ENCODE data around the gene MAP7D2.

The MAP7D2 gene

DNA sequence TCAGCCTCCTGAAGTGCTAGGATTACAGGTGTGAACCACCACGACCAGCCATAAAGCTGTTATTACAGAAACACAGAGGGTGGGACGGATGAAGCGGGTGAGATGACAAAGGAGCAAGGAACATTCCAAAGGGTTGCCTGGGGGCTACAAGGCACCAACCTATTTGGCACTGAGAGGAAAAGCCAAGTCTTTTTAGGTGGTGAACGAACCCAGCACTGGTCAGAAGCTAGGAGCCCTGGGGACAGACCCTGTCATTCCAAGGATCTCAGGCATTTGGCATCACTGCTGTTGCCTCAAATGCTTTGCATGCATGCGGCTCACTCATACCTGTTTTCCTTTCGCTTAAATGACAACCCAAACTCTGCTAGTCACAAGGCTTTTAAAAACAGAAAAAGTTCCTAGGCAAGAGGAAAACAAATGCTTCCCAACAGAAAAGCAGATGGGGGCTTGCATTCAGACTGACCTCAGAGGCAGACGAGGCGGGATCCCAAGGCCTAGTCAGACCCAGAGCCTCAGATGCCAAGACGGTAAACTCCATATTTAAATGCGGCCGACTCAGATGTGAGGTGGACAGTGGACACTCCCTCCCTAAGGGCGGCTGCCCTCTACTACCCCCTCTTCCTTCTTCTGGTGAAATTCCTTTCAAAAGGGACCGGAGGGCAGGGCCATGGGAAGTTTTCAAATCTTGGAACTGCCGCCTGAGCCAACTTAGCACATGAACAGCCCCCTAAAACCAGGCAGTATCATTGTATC is 4.5 kb downstream of the MAP7D2 start:
- DNase-seq (ENCODE audit: low read depth): no peak

GRCh38 chrX:20111271-20111670 is 5.4 kb downstream of the MAP7D2 start:
- DNase-seq (ENCODE audit: low read depth): no peak

DNA sequence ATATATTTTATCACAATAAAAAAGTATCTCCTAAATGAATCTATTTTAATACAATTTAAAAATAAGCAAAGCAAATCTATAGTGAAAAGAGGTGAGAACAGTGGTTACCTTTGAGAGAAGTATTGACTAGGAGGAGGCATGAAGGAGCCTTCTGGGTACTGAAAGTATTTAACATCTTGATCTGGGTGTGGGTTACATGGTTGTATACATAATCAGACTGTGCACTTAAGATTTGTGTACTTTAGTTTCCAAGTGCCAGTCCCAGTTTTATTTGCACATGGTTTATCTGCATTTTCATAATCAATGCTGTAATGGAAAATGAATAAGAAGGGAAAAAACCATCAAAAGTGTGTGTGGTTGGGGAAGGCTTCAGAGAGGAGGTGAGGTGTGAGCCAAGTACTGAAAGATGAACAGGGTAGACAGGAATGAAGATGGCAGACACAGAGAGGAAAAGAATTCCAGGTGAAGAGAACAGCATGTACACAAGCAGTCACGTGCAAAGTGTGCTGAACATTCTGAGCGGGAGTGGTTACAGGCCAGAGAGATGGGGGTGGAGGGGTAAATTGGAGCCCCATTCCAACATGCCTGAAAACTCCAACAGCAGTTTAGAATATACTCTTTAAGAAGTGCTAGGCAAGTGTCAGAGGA is 14.6 kb downstream of the MAP7D2 start:
- no peak for DNase-seq (ENCODE audit: low read depth)

GRCh38 chrX:20091499-20091898 is 25.2 kb downstream of the MAP7D2 start:
- no peak for DNase-seq (ENCODE audit: low read depth)

- DNase-seq (ENCODE audit: low read depth): peak; percentile 26
Observed at GRCh38 chrX:20089845-20090244, 26.9 kb downstream of the MAP7D2 start.

GRCh38 chrX:20080277-20080676 is 36.4 kb downstream of the MAP7D2 start:
- no peak for DNase-seq (ENCODE audit: low read depth)

GRCh38 chrX:20071511-20072079 is 45.1 kb downstream of the MAP7D2 start:
- DNase-seq (ENCODE audit: low read depth): no peak

GRCh38 chrX:20067709-20068561 is 48.8 kb downstream of the MAP7D2 start:
- peak; percentile 86 for DNase-seq (ENCODE audit: low read depth)

DNA sequence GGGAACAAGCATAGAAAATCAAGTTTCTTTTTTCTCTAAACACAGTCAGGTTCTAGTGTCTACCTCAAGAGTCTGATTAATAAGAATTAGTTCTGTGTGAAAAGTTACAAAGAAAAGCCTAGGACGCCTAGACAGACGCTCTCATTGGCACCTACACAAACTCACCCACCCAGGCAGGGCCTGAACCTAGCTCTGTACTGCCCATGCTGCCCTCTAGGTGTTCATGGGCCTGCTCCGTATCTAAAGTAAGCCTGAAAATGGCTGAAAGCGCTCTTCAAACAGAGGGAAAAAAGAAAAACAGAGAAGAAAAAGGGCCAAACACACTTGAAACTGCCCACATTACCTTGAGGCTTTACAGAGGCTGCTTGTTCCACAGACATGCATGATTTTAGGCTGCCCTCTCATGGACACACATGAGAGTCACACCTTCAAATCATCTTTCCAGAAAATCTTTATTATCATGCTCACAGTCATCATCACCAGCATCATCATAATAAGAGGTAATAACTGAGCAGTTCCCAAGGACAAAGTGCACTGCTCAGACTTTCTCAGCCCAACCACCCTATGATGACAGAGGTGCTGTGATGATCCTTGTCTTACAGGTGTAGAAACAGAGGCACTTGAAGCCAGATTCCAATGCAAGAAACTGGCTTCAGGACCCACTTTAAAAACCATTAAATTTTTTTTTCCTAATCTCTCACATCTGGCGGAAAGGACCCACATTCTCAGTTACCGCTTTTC is 49.6 kb downstream of the MAP7D2 start:
- DNase-seq (ENCODE audit: low read depth): peak; percentile 56

- DNase-seq (ENCODE audit: low read depth): no peak
Observed at GRCh38 chrX:20063716-20064351, 52.9 kb downstream of the MAP7D2 start.

DNA sequence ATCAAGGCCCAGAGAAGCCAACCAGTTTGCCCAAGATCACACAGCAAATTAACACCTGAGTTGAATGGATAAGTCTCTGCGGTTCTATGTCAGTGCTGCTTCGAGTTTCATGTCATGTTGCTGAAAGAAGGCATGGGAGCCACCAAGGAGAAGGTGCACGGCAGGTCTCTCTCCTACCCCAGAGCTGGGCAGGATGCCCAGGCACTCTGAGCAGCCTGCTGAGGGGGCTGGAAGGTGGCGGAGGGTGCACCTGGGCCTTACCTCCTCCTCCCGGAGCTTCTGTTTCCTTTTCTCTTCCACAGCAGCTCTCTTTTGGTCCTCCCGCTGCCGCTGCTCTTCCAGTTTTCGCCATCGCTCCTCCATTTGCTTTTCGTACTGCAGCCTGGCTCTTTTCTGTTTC is 53.6 kb downstream of the MAP7D2 start:
- no peak for DNase-seq (ENCODE audit: low read depth)

DNA sequence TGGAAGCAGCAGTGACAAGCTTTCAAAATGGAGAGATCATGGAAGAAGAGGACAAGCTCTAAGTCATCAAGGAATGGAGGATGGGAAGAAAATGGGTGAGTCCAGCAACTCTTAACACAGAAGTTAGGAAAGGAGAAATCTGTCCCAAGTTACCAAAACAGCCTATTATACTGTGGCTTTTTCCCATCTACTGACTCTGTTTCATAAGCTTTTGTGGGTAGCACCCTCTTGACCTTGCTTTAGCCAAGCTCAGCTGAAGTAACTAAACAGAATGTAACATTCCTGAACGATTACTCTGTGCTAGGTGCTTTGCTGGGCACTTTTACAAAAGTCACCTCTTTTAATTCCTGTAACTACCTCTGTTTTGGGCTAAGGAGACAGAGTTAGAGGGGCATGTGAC is 54.9 kb downstream of the MAP7D2 start:
- DNase-seq (ENCODE audit: low read depth): peak; percentile 62

- no peak for DNase-seq (ENCODE audit: low read depth)
Observed at GRCh38 chrX:20060961-20061748, 55.6 kb downstream of the MAP7D2 start.

- peak; percentile 36 for DNase-seq (ENCODE audit: low read depth)
Observed at GRCh38 chrX:20059467-20060128, 57.1 kb downstream of the MAP7D2 start.

DNA sequence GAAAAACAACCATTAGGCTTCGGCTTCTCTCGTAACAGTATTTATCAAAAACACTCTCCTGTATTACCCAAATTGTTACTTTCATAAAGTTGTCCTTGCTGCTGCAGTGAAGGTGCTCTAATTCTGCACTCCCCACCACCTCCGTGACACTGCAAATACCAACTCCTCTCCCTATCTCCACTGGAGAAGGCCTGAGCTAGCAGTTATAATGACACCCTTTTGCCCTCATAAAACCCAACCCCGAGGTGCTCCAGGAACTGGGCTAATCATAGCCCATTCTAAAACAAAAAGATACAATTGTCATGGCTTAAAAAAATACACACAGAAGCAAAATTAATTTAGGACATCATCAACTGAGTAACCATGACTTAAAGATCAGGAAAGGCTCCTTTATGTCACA is 59.2 kb downstream of the MAP7D2 start:
- no peak for DNase-seq (ENCODE audit: low read depth)

DNA sequence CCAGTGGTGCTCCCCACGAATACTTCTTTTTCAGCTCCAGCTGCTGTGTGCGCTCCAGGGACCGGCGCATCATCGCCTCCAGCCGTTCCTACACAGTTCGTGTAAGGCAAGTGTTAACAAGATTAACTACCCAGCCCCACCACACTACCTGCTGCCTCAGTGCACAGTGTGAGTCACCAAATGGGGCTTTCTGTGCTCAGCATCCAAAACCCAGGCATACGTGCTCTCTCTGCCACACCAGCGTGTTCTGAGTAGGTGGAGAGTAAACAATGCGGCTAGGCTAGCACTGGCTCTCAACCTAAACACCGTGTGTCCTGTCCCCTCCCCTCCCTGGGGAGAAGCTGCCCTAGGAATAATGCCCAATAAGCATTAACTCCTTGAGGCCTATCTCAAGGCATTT is 60.0 kb downstream of the MAP7D2 start:
- no peak for DNase-seq (ENCODE audit: low read depth)

DNA sequence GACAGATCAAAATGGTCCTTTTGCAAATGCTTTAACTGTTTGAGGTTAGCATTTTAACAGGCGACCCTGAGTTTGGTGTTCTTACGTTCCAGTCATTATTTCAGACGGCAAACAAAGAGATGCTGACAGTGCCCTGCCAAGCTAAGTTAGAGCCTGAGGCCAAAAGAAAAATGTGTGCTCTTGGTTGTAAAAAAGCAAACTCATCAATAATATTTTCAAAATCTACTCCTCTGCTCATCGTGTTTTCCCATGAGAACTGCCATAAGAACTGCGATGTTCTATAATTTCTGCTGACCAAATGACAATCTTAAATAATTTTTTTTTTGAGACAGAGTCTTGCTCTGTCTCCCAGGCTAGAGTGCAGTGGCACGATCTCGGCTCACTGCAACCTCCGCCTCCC is 63.2 kb downstream of the MAP7D2 start:
- no peak for DNase-seq (ENCODE audit: low read depth)

- no peak for DNase-seq (ENCODE audit: low read depth)
Observed at GRCh38 chrX:20046864-20047263, 69.8 kb downstream of the MAP7D2 start.

GRCh38 chrX:20046223-20046622 is 70.5 kb downstream of the MAP7D2 start:
- DNase-seq (ENCODE audit: low read depth): no peak

DNA sequence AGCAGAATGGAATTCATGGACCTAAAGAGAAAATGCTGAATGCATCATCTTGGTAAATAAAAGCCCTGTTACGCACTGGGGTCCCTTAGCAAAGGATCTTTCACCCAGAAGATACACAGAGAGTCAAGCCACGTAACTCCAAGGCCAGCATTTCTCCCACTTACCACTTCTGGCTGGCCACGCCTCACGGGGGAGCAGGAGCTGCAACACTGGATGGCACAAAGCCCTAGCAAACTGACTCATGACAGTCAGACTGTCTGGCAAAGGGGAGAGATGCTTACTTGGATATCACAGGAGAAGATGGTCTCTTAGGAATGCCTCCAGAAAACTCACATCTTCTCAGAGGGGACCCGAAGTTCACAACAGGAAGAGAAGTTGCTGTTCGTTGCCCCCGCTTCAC is 74.5 kb downstream of the MAP7D2 start:
- DNase-seq (ENCODE audit: low read depth): peak; percentile 3
